Measurements from ENCODE around the gene FZD1. TPM values are rescaled to one million over a fixed set of nuclear protein-coding genes. Genes with fewer than 3 reads are reported as not detected.

FZD1 gene
- total and polyA plus RNA-seq, 2 of the 4 experiments (the other 2 are of a cell fraction), result 3.6 to 6.8 TPM

DNA sequence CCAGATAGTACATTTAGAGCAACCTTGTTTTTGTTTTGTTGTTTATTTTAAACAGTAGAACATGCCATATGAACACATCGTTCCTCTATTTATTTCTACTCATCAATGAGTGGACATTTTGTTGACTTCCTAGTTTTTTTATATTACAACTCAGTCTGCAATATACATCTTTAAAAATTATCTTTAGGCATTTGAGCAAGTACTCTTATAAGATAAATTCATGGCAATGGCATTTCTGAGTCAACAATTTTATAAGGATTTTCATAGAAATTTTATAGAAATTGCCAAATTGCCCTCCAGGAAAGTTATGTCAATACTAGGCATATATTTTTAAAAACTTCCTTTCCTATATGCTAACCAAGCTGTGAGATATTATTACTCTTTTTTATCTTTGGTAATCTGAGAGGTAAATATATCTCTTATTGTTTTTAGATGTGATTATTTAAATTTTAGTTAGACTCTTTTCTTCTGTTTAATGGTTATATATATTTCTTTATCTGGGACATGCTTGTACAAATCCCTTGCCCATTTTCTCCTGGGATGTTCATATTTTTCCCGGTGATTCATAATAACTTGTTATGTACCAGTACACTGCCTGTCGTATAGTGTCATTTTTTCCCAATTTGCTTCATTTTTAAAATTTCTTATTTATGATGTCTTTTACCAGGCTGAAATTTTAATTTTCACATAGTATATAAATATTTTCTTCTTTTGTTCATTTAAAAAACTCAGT lies 50.5 kb downstream of the FZD1 start:
- Histone ChIP-seq H3K18ac (ENCODE audit: low read depth, low read length) (no peak overlapping the region), H3K36me3 (ENCODE audit: control insufficient read depth, insufficient read depth, low read length) (no peaks in the 10 kb centered on the region), H3K4me3 (ENCODE audit: insufficient read depth, low read depth, low read length) (no peak overlapping the region), H3K27ac (ENCODE audit: insufficient read depth, low read length) (no peak overlapping the region), H3K9me3 (ENCODE audit: control insufficient read depth, insufficient read depth, low read length) (no peaks in the 10 kb centered on the region), H2BK120ac (ENCODE audit: low read depth, low read length) (no peak overlapping the region), H3K79me1 (ENCODE audit: low read depth in 1 of 2, low read length in 2 of 2) (no peaks in the 10 kb centered on the region), H4K20me1 (ENCODE audit: insufficient read depth, low read length) (no peaks in the 10 kb centered on the region), H4K91ac (ENCODE audit: insufficient read depth, low read depth, low read length) (no peak overlapping the region), H2AK5ac (ENCODE audit: low read depth, low read length) (no peak overlapping the region), H2BK5ac (ENCODE audit: low read depth, low read length, poor library complexity, severe bottlenecking) (no peak overlapping the region), H4K5ac (ENCODE audit: low read depth, low read length) (no peak overlapping the region), H2AFZ (replicated peaks; ENCODE audit: low read length, poor library complexity) (no peak overlapping the region), H3K9me1 (ENCODE audit: insufficient read depth, low read length) (no peaks in the 10 kb centered on the region), H3K4me2 (ENCODE audit: low read depth, low read length) (no peak overlapping the region), H3K4me1 (ENCODE audit: control insufficient read depth, insufficient read depth, low read length) (no peaks in the 10 kb centered on the region), H2BK20ac (ENCODE audit: low read depth, low read length) (no peak overlapping the region), H3K14ac (replicated peaks; ENCODE audit: low read depth, low read length) (no peak overlapping the region), H4K8ac (ENCODE audit: low read depth in 2 of 2, low read length in 2 of 2) (no peak overlapping the region), H2BK15ac (ENCODE audit: low read depth, low read length) (no peak overlapping the region), H2AK9ac (replicated peaks; ENCODE audit: low read depth, low read length, poor library complexity) (no peak overlapping the region), H3K9ac (ENCODE audit: low read depth, low read length) (no peak overlapping the region), H3K4ac (ENCODE audit: low read depth, low read length) (no peak overlapping the region), H3K27me3 (ENCODE audit: control insufficient read depth, insufficient read depth, low read length) (no peaks in the 10 kb centered on the region), H3K23ac (ENCODE audit: low read depth, low read length) (no peak overlapping the region), H3K56ac (ENCODE audit: extremely low read depth, insufficient read depth, low read length) (no peak overlapping the region)
- in situ Hi-C loops (cut with MboI; ENCODE audit: low sequenced_read_pairs) (no loop called here), intact Hi-C loops (cut with micrococcal nuclease) (no loop called here), dilution Hi-C loops (cut with HindIII; ENCODE audit: low sequenced_read_pairs, unreplicated experiment) (no loop called here)
- CTCF ChIA-PET, result no interaction called here
- POLR2A ChIA-PET (ENCODE audit: unreplicated experiment), result no interaction called here
- no peak for ATAC-seq (ENCODE audit: low read depth)
- WGBS, 2 experiments (ENCODE audit: extremely low coverage in 2 of 2, insufficient read length in 1 of 2), result no CpG with 5 or more reads among the region's 3 CpGs
- no TSS peak for BruUV-seq (replicated peaks)
- TF ChIP-seq SMC3 (IDR thresholded peaks at IDR 0.05; ENCODE audit: low read depth, low read length) (no peak), FOS (IDR thresholded peaks at IDR 0.05; ENCODE audit: low read depth, low read length) (no peak), MAFK (IDR thresholded peaks at IDR 0.05; ENCODE audit: low read depth, low read length) (no peak), NFE2L2 (IDR thresholded peaks at IDR 0.05; ENCODE audit: low read depth, low read length) (no peak), BHLHE40 (IDR thresholded peaks at IDR 0.05; ENCODE audit: low read depth, low read length) (no peak), RCOR1 (IDR thresholded peaks at IDR 0.05; ENCODE audit: insufficient replicate concordance, low read length) (no peak), RAD21 (IDR thresholded peaks at IDR 0.05; ENCODE audit: low read length) (no peak), POLR2A (IDR thresholded peaks at IDR 0.05; ENCODE audit: low read depth, low read length) (no peak), RFX5 (IDR thresholded peaks at IDR 0.05; ENCODE audit: low read depth, low read length) (no peak), CHD1 (IDR thresholded peaks at IDR 0.05; ENCODE audit: low read depth, low read length) (no peak), MXI1 (IDR thresholded peaks at IDR 0.05; ENCODE audit: borderline replicate concordance, low read depth, low read length) (no peak)
- TF ChIP-seq, protein P1, sequence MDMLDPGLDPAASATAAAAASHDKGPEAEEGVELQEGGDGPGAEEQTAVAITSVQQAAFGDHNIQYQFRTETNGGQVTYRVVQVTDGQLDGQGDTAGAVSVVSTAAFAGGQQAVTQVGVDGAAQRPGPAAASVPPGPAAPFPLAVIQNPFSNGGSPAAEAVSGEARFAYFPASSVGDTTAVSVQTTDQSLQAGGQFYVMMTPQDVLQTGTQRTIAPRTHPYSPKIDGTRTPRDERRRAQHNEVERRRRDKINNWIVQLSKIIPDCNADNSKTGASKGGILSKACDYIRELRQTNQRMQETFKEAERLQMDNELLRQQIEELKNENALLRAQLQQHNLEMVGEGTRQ (IDR thresholded peaks at IDR 0.05; ENCODE audit: low read depth, low read length), result no peak
- TF ChIP-seq, protein P2, sequence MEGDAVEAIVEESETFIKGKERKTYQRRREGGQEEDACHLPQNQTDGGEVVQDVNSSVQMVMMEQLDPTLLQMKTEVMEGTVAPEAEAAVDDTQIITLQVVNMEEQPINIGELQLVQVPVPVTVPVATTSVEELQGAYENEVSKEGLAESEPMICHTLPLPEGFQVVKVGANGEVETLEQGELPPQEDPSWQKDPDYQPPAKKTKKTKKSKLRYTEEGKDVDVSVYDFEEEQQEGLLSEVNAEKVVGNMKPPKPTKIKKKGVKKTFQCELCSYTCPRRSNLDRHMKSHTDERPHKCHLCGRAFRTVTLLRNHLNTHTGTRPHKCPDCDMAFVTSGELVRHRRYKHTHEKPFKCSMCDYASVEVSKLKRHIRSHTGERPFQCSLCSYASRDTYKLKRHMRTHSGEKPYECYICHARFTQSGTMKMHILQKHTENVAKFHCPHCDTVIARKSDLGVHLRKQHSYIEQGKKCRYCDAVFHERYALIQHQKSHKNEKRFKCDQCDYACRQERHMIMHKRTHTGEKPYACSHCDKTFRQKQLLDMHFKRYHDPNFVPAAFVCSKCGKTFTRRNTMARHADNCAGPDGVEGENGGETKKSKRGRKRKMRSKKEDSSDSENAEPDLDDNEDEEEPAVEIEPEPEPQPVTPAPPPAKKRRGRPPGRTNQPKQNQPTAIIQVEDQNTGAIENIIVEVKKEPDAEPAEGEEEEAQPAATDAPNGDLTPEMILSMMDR (conservative IDR thresholded peaks at IDR 0.05; ENCODE audit: low read depth, low read length), result no peak
- DNase-seq, result no peak
